H9 (cell line): ENCODE data around the gene GTPBP4. TPM values are rescaled to one million over a fixed set of nuclear protein-coding genes. Genes with fewer than 3 reads are reported as not detected.
A peak's percentile ranks its signal among the peaks of the same experiment; 100 is the strongest.

Experiments used
- DNase-seq: peaks from one replicate; pipeline ENCODE4 v3.0.0-alpha.2; 2017
- H2AFZ ChIP-seq: one replicate; pipeline ENCODE4 v1.6.1; 2013; ENCODE audit warnings: mild to moderate bottlenecking, low read length, control low read depth, moderate library complexity
- H2AK5ac ChIP-seq: 2 replicates; pipeline ENCODE4 v1.6.1; 2013; ENCODE audit warnings: low read length, control low read depth, mixed read lengths; ENCODE audit not compliant: insufficient read length
- H2BK120ac ChIP-seq: one replicate; pipeline ENCODE4 v1.6.1; 2013; ENCODE audit warnings: low read depth, mild to moderate bottlenecking, low read length, control low read depth, inconsistent platforms; ENCODE audit not compliant: poor library complexity, severe bottlenecking
- H2BK12ac ChIP-seq: 2 replicates; pipeline ENCODE4 v1.6.1; 2013; ENCODE audit warnings: low read length, control low read depth, mixed read lengths, low read depth; ENCODE audit not compliant: insufficient read length
- H2BK15ac ChIP-seq: 2 replicates; pipeline ENCODE4 v1.6.1; 2013; ENCODE audit warnings: low read depth, low read length, control low read depth
- H2BK20ac ChIP-seq: one replicate; pipeline ENCODE4 v1.6.1; 2013; ENCODE audit warnings: low read depth, mild to moderate bottlenecking, low read length, control low read depth, inconsistent platforms; ENCODE audit not compliant: poor library complexity, severe bottlenecking
- H2BK5ac ChIP-seq: 2 replicates; pipeline ENCODE4 v1.6.1; 2013; ENCODE audit warnings: low read length, control low read depth, mixed read lengths; ENCODE audit not compliant: insufficient read length
- H3K14ac ChIP-seq: 2 replicates; pipeline ENCODE4 v1.6.1; 2013; ENCODE audit warnings: low read length, control low read depth; ENCODE audit not compliant: insufficient read depth
- H3K18ac ChIP-seq: 2 replicates; pipeline ENCODE4 v1.6.1; 2013; ENCODE audit warnings: low read depth, mild to moderate bottlenecking, mixed read lengths, low read length, control low read depth; ENCODE audit not compliant: insufficient read length
- H3K23ac ChIP-seq: 2 replicates; pipeline ENCODE4 v1.6.1; 2013; ENCODE audit warnings: low read length, control low read depth, mixed read lengths, low read depth; ENCODE audit not compliant: insufficient read length
- H3K23me2 ChIP-seq: 2 replicates; pipeline ENCODE4 v1.6.1; 2013; ENCODE audit warnings: low read depth, mild to moderate bottlenecking, mixed read lengths, low read length, control low read depth; ENCODE audit not compliant: insufficient read length, poor library complexity, severe bottlenecking
- H3K27ac ChIP-seq: 2 replicates; pipeline ENCODE4 v1.5.1; 2013; ENCODE audit warnings: low read length, control low read depth, mixed read lengths, low read depth; ENCODE audit not compliant: insufficient read length
- H3K27me3 ChIP-seq: 2 replicates; pipeline ENCODE4 v1.6.1; 2013; ENCODE audit warnings: low read length, control low read depth, inconsistent platforms; ENCODE audit not compliant: insufficient read depth
- H3K4ac ChIP-seq: 2 replicates; pipeline ENCODE4 v1.6.1; 2013; ENCODE audit warnings: low read depth, mild to moderate bottlenecking, control low read depth, inconsistent platforms, low read length, moderate library complexity
- H3K4me1 ChIP-seq: 2 replicates; pipeline ENCODE4 v1.6.1; 2013; ENCODE audit warnings: low read length, control low read depth, inconsistent platforms; ENCODE audit not compliant: insufficient read depth
- H3K4me2 ChIP-seq: 2 replicates; pipeline ENCODE4 v1.6.1; 2013; ENCODE audit warnings: low read length, control low read depth, mixed read lengths; ENCODE audit not compliant: insufficient read length, insufficient read depth
- H3K56ac ChIP-seq: 2 replicates; pipeline ENCODE4 v1.6.1; 2013; ENCODE audit warnings: low read depth, mild to moderate bottlenecking, mixed read lengths, low read length, control low read depth; ENCODE audit not compliant: insufficient read length
- H3K79me1 ChIP-seq: 2 replicates; pipeline ENCODE4 v1.6.1; 2013; ENCODE audit warnings: low read depth, mild to moderate bottlenecking, moderate library complexity, low read length, control low read depth, inconsistent platforms; ENCODE audit not compliant: insufficient read depth, poor library complexity, severe bottlenecking
- H3K79me2 ChIP-seq: 2 replicates; pipeline ENCODE4 v1.6.1; 2013; ENCODE audit warnings: low read length, control low read depth, inconsistent platforms; ENCODE audit not compliant: insufficient read depth
- H3K9ac ChIP-seq: 2 replicates; pipeline ENCODE4 v1.6.1; 2013; ENCODE audit warnings: low read length, control low read depth, mixed read lengths; ENCODE audit not compliant: insufficient read length; ENCODE audit errors: extremely low read depth
- H3K9me3 ChIP-seq: one replicate; pipeline ENCODE4 v1.6.1; 2013; ENCODE audit warnings: low read depth, low read length, inconsistent platforms; ENCODE audit not compliant: control insufficient read depth
- H3T11ph ChIP-seq: one replicate; pipeline ENCODE4 v1.6.1; 2013; ENCODE audit warnings: mild to moderate bottlenecking, low read length, control low read depth, inconsistent platforms
- H4K20me1 ChIP-seq: one replicate; pipeline ENCODE4 v1.6.1; 2013; ENCODE audit not compliant: control insufficient read depth, insufficient read length, insufficient read depth
- H4K5ac ChIP-seq: 2 replicates; pipeline ENCODE4 v1.6.1; 2013; ENCODE audit warnings: low read depth, mild to moderate bottlenecking, mixed read lengths, low read length, control low read depth; ENCODE audit not compliant: insufficient read length
- H4K8ac ChIP-seq: replicated peaks from 2 replicates; pipeline ENCODE4 v1.6.1; 2013; ENCODE audit warnings: low read length, control low read depth, mixed read lengths, low read depth; ENCODE audit not compliant: insufficient read length
- H4K91ac ChIP-seq: 2 replicates; pipeline ENCODE4 v1.6.1; 2013; ENCODE audit warnings: low read depth, mild to moderate bottlenecking, moderate library complexity, mixed read lengths, low read length, control low read depth; ENCODE audit not compliant: insufficient read length
- H3K27ac Mint-ChIP-seq, 3 experiments: 2 replicates in 2 of 3; 3 replicates in 1 of 3; pipeline ENCODE4 v1.8.0; 2020 to 2021; ENCODE audit warnings: mixed read lengths in 3 of 3, mild to moderate bottlenecking in 1 of 3, moderate library complexity in 1 of 3
- H3K27me3 Mint-ChIP-seq: 2 replicates; pipeline ENCODE4 v1.8.0; 2021; ENCODE audit warnings: low read depth, mild to moderate bottlenecking, moderate library complexity, mixed read lengths
- H3K36me3 Mint-ChIP-seq, 3 experiments: 2 replicates in 2 of 3; 3 replicates in 1 of 3; pipeline ENCODE4 v1.8.0; 2020 to 2021; ENCODE audit warnings: low read depth in 3 of 3, mixed read lengths in 3 of 3; ENCODE audit not compliant: insufficient read depth in 1 of 3
- H3K4me1 Mint-ChIP-seq, 2 experiments: 2 replicates each; pipeline ENCODE4 v1.8.0; 2020; ENCODE audit warnings: mixed read lengths in 2 of 2
- H3K4me3 Mint-ChIP-seq, 2 experiments: 2 replicates in 1 of 2; 3 replicates in 1 of 2; pipeline ENCODE4 v1.8.0; 2020 to 2021; ENCODE audit warnings: mild to moderate bottlenecking in 2 of 2, mixed read lengths in 2 of 2, moderate library complexity in 1 of 2
- H3K9me3 Mint-ChIP-seq, 2 experiments: 2 replicates in 1 of 2; 3 replicates in 1 of 2; pipeline ENCODE4 v1.8.0; 2020; ENCODE audit warnings: mild to moderate bottlenecking in 2 of 2, mixed read lengths in 2 of 2, moderate library complexity in 1 of 2
- WGBS: extraction: QIAGEN DNeasy Blood & Tissue Kit; methylation state at CpG from one replicate; pipeline ENCODE4 v1.1.7; 2013; ENCODE audit warnings: missing lambda C conversion rate, low lambda C conversion rate, mixed read lengths; ENCODE audit not compliant: insufficient read length; ENCODE audit errors: extremely low coverage; 5-methylcytosine and 5-hydroxymethylcytosine counted together
- total RNA-seq: library from RNA; stranded (reverse); gene quantifications from 2 replicates; pipeline ENCODE4 v1.2.1, GENCODE V29; 2021
- TF ChIP-seq, protein P1 (sequence below): fragments of 200-600 bp; sonication (generic); conservative IDR thresholded peaks from 3 replicates; pipeline ENCODE4 v1.8.0; 2021; ENCODE audit warnings: antibody characterized with exemption, mild to moderate bottlenecking

GTPBP4 gene
- total RNA-seq, 1 experiment from 2014 or later, result 134 TPM

DNA sequence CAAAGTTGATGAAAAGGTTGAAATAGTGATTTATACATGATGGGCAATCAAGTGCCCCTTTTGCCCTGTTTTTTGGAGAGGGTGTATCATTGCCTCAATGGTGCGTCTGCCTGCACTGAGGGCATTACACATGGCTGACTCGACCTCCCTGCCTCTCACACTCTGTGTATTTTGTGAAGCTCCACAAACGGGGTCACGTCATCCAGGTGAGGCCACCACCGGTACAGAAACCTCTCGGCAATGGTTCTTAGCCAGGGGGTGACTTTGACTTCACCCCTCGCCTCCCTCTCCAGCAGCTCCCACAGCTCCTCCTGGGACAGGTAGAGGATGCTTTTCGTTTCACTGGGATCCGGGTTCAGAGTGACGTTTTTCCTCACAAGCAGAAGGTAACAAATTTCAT, 31.1 kb downstream of the GTPBP4 start:
- Histone ChIP-seq H4K91ac (no peak overlapping the region), H2BK20ac (no peak overlapping the region), H3K4me1 (no peaks in the 10 kb centered on the region), H4K20me1 (no peaks in the 10 kb centered on the region), H3K27ac (no peak overlapping the region), H3K23me2 (no peaks in the 10 kb centered on the region), H3K27me3 (no peaks in the 10 kb centered on the region), H2BK12ac (no peak overlapping the region), H3K14ac (no peak overlapping the region), H2BK5ac (no peak overlapping the region), H2BK120ac (no peak overlapping the region), H2BK15ac (no peak overlapping the region), H3K79me2 (no peaks in the 10 kb centered on the region), H3K79me1 (no peaks in the 10 kb centered on the region), H3K18ac (no peak overlapping the region), H2AK5ac (no peak overlapping the region), H4K8ac (no peak overlapping the region), H3K4ac (no peak overlapping the region), H4K5ac (no peak overlapping the region), H3K9me3 (no peaks in the 10 kb centered on the region), H3K56ac (no peak overlapping the region), H3K23ac (no peak overlapping the region), H3T11ph (no peak overlapping the region), H3K9ac (no peak overlapping the region), H3K4me2 (no peak overlapping the region), H2AFZ (no peak overlapping the region)
- no CpG with 5 or more reads among the region's 10 CpGs for WGBS
- peaks cover 39 to 65% (median 55%) of the 10 kb centered on the region in 3 experiments for H3K36me3 Mint-ChIP-seq
- peak overlapping the region in 1 of 3 experiments; percentile 36; a peak in 1 of 7 replicates for H3K27ac Mint-ChIP-seq
- no peak for DNase-seq
- 0 out of 5 replicates have a peak, but pooled peaks cover 0 to 2% of the 10 kb centered on the region in 2 experiments for H3K9me3 Mint-ChIP-seq
- no peak overlapping the region for H3K4me3 Mint-ChIP-seq
- H3K27me3 Mint-ChIP-seq, result no peaks in the 10 kb centered on the region
- TF ChIP-seq, protein P1, sequence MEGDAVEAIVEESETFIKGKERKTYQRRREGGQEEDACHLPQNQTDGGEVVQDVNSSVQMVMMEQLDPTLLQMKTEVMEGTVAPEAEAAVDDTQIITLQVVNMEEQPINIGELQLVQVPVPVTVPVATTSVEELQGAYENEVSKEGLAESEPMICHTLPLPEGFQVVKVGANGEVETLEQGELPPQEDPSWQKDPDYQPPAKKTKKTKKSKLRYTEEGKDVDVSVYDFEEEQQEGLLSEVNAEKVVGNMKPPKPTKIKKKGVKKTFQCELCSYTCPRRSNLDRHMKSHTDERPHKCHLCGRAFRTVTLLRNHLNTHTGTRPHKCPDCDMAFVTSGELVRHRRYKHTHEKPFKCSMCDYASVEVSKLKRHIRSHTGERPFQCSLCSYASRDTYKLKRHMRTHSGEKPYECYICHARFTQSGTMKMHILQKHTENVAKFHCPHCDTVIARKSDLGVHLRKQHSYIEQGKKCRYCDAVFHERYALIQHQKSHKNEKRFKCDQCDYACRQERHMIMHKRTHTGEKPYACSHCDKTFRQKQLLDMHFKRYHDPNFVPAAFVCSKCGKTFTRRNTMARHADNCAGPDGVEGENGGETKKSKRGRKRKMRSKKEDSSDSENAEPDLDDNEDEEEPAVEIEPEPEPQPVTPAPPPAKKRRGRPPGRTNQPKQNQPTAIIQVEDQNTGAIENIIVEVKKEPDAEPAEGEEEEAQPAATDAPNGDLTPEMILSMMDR, result no peak
- H3K4me1 Mint-ChIP-seq, result peaks cover 4 to 9% of the 10 kb centered on the region in 2 experiments; a peak in 3 of 4 replicates
